Measurements from ENCODE around the gene ICA1. TPM values are rescaled to one million over a fixed set of nuclear protein-coding genes. Genes with fewer than 3 reads are reported as not detected.

The ICA1 gene
- total RNA-seq, 1 experiment from 2014 or later: not detected

GRCh38 chr7:8179486-8179885 is 82.5 kb downstream of the ICA1 start:
- H3K27ac ChIP-seq (ENCODE audit: low read depth, low read length, poor library complexity, severe bottlenecking): no peak overlapping the region
- no TSS peak for BruUV-seq (replicated peaks)
- H3K9me3 ChIP-seq (ENCODE audit: low read depth, low read length, poor library complexity, severe bottlenecking): no peaks in the 10 kb centered on the region
- H3K36me3 ChIP-seq (ENCODE audit: insufficient read depth, low read length, poor library complexity, severe bottlenecking): no peaks in the 10 kb centered on the region
- no peak overlapping the region for H3K4me3 ChIP-seq (ENCODE audit: low read depth, low read length, poor library complexity, severe bottlenecking)
- TF ChIP-seq EZH2 (IDR thresholded peaks at IDR 0.05; ENCODE audit: borderline replicate concordance, low read depth, low read length, poor library complexity, severe bottlenecking) (no peak), CTCF (conservative IDR thresholded peaks at IDR 0.05; ENCODE audit: low read depth, low read length) (no peak)
- intact Hi-C loops (cut with micrococcal nuclease; ENCODE audit: unreplicated experiment): no loop called here
- H3K4me1 ChIP-seq (ENCODE audit: insufficient read depth, low read length, poor library complexity, severe bottlenecking): no peaks in the 10 kb centered on the region
- no peaks in the 10 kb centered on the region for H3K27me3 ChIP-seq (replicated peaks; ENCODE audit: insufficient read depth, low read depth, low read length, poor library complexity)
- CTCF ChIA-PET: no interaction called here
- no peak for DNase-seq (ENCODE audit: low spot score)
- POLR2A ChIA-PET (ENCODE audit: low non-redundant PET): no interaction called here

GRCh38 chr7:8178353-8178752 is 83.6 kb downstream of the ICA1 start:
- H3K4me3 ChIP-seq (ENCODE audit: low read depth, low read length, poor library complexity, severe bottlenecking): no peak overlapping the region
- H3K4me1 ChIP-seq (ENCODE audit: insufficient read depth, low read length, poor library complexity, severe bottlenecking): no peaks in the 10 kb centered on the region
- intact Hi-C loops (cut with micrococcal nuclease; ENCODE audit: unreplicated experiment): no loop called here
- DNase-seq (ENCODE audit: low spot score): no peak
- H3K36me3 ChIP-seq (ENCODE audit: insufficient read depth, low read length, poor library complexity, severe bottlenecking): no peaks in the 10 kb centered on the region
- no peaks in the 10 kb centered on the region for H3K27me3 ChIP-seq (replicated peaks; ENCODE audit: insufficient read depth, low read depth, low read length, poor library complexity)
- H3K9me3 ChIP-seq (ENCODE audit: low read depth, low read length, poor library complexity, severe bottlenecking): no peaks in the 10 kb centered on the region
- CTCF ChIA-PET: no interaction called here
- H3K27ac ChIP-seq (ENCODE audit: low read depth, low read length, poor library complexity, severe bottlenecking): no peak overlapping the region
- POLR2A ChIA-PET (ENCODE audit: low non-redundant PET): no interaction called here
- BruUV-seq (replicated peaks): no TSS peak
- no peak for TF ChIP-seq EZH2 (IDR thresholded peaks at IDR 0.05; ENCODE audit: borderline replicate concordance, low read depth, low read length, poor library complexity, severe bottlenecking)
- no peak for TF ChIP-seq CTCF (conservative IDR thresholded peaks at IDR 0.05; ENCODE audit: low read depth, low read length)

- CTCF ChIA-PET: no interaction called here
- POLR2A ChIA-PET (ENCODE audit: low non-redundant PET): interaction anchor here (0.6 kb wide), 1 partner anchor 27 kb away, joined by 5 read pairs; no protein-coding TSS in a partner anchor
- Histone ChIP-seq H3K4me1 (ENCODE audit: insufficient read depth, low read length, poor library complexity, severe bottlenecking) (no peaks in the 10 kb centered on the region), H3K4me3 (ENCODE audit: low read depth, low read length, poor library complexity, severe bottlenecking) (no peak overlapping the region), H3K9me3 (ENCODE audit: low read depth, low read length, poor library complexity, severe bottlenecking) (no peaks in the 10 kb centered on the region), H3K36me3 (ENCODE audit: insufficient read depth, low read length, poor library complexity, severe bottlenecking) (no peaks in the 10 kb centered on the region), H3K27me3 (replicated peaks; ENCODE audit: insufficient read depth, low read depth, low read length, poor library complexity) (no peaks in the 10 kb centered on the region), H3K27ac (ENCODE audit: low read depth, low read length, poor library complexity, severe bottlenecking) (no peak overlapping the region)
- no TSS peak for BruUV-seq (replicated peaks)
- no peak for DNase-seq (ENCODE audit: low spot score)
- intact Hi-C loops (cut with micrococcal nuclease; ENCODE audit: unreplicated experiment): no loop called here
- TF ChIP-seq EZH2 (IDR thresholded peaks at IDR 0.05; ENCODE audit: borderline replicate concordance, low read depth, low read length, poor library complexity, severe bottlenecking): no peak
- no peak for TF ChIP-seq CTCF (conservative IDR thresholded peaks at IDR 0.05; ENCODE audit: low read depth, low read length)
These were observed 84.6 kb downstream of the ICA1 start for GRCh38 chr7:8177109-8177933.

Data from A673 (cell line).